Suprapubic skin (tissue), 4 donors: ENCODE results near the gene MECR. TPM values are rescaled to one million over a fixed set of nuclear protein-coding genes. Genes with fewer than 3 reads are reported as not detected.

Experiments used
- DNase-seq, 2 donors: peaks; one replicate each; pipeline ENCODE4 v3.0.0-alpha.2; 2019; ENCODE audit warnings: low spot score in 2 of 2
- H3K27ac ChIP-seq: fragments of 200-600 bp; sonication (generic); one replicate; pipeline ENCODE4 v1.5.1; 2019
- H3K27me3 ChIP-seq: fragments of 200-600 bp; sonication (generic); one replicate; pipeline ENCODE4 v1.5.1; 2019
- H3K36me3 ChIP-seq: fragments of 200-600 bp; sonication (generic); one replicate; pipeline ENCODE4 v1.5.1; 2019
- H3K4me1 ChIP-seq: fragments of 200-600 bp; sonication (generic); one replicate; pipeline ENCODE4 v1.5.1; 2019
- H3K4me3 ChIP-seq: fragments of 200-600 bp; sonication (generic); one replicate; pipeline ENCODE4 v1.5.1; 2019; ENCODE audit warnings: mild to moderate bottlenecking
- H3K9me3 ChIP-seq: fragments of 200-600 bp; sonication (generic); one replicate; pipeline ENCODE4 v1.5.1; 2019
- CTCF ChIP-seq, 2 donors: fragments of 200-600 bp in 1 of 2; fragments of 450-650 bp in 1 of 2; sonication (generic) in 1 of 2; IDR thresholded peaks; one replicate each; pipeline ENCODE4 v1.5.1; 2016 to 2019; ENCODE audit warnings: antibody characterized with exemption in 2 of 2, mild to moderate bottlenecking in 1 of 2, moderate library complexity in 1 of 2
- EP300 ChIP-seq: sonication (generic); formaldehyde crosslinking; IDR thresholded peaks from one replicate; pipeline ENCODE4 v1.6.1; 2017; ENCODE audit warnings: antibody characterized with exemption
- POLR2A ChIP-seq, 2 donors: fragments of 450-650 bp; IDR thresholded peaks; one replicate each; pipeline ENCODE4 v1.6.1; 2017; ENCODE audit warnings: antibody characterized with exemption in 2 of 2, mild to moderate bottlenecking in 2 of 2, moderate library complexity in 2 of 2
- POLR2AphosphoS5 ChIP-seq, 3 donors: sonication (generic); formaldehyde crosslinking; IDR thresholded peaks; one replicate each; pipeline ENCODE4 v1.6.1; 2017; ENCODE audit warnings: antibody characterized with exemption in 3 of 3
- WGBS: methylation state at CpG from one replicate; pipeline ENCODE4 v1.1.5; 2018; 5-methylcytosine and 5-hydroxymethylcytosine counted together
- total RNA-seq, 4 donors: library from RNA; depleted of rRNA; stranded (reverse); fragments of >200 nt; gene quantifications; one replicate each; pipeline ENCODE4 v1.1.0, GENCODE V29; 2016

Gene MECR
- total RNA-seq, 4 donors from 2014 or later = 23.1 to 39.3 (median 33.6) TPM

DNA sequence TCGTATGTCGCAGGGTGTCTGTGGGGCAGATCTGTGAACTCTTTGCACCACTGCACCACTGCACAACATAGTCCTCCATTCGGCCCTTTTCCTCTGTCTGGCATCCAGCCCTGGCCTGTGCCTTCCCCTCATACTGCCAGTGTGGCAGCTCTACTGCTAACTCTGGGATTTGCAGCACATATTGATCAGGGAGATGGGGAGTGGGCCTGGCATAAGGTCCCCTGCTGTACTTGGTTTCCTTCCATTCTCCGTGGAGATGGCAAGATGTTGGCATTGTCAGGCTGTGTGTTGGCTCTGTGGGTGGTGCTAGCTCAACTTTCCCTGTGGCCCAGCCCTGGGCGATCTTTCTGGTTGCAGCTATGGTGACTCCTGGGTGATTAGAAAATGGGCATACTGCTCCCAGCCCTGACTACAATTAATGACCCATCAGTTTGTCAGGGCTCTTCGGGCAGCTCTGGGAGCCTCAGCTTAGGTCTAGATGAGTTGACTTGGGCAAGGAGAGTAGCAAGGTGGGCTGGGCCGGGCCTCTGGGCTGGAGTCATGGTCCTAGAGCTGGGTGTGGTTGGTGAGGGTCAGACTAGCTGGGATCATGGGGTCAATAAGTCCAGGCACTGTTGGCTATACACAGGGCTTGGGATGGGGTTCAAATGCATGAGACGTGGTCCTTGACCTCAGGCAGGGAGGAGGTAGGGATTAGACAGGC is 17.0 kb upstream of the MECR start:
- WGBS = 86% methylated on average over 5 of the region's 8 CpGs
- DNase-seq = no peak

DNA sequence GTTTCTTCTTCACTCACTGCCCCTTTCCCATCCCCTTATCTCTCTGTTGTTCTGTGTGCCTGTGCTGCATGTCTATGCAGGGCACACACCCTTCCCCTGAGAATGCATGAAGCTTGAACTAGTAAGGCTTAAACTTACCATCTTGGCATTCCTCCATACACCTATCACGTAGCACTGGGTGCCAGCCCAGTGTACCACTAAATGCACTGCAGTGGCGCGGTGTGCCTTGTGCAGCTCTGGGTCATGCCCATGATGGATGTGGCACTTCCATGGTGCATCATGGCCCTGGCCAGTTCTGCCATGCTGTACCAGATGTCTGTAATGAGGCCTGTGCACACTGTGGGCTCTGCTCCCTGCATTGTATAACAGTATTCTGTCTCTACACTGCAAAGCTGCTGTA is 16.3 kb upstream of the MECR start:
- H3K4me3 ChIP-seq = no peak overlapping the region
- DNase-seq = no peak
- H3K27me3 ChIP-seq = no peaks in the 10 kb centered on the region
- no peaks in the 10 kb centered on the region for H3K36me3 ChIP-seq
- 85% methylated on average over 3 of the region's 3 CpGs for WGBS
- TF ChIP-seq EP300 = no peak
- H3K4me1 ChIP-seq = no peaks in the 10 kb centered on the region
- H3K27ac ChIP-seq = no peak overlapping the region
- H3K9me3 ChIP-seq = no peaks in the 10 kb centered on the region

More for the DNA sequence above, 17.0 kb upstream of the MECR start:
- no peak for TF ChIP-seq POLR2AphosphoS5 (IDR thresholded peaks at IDR 0.05)
- TF ChIP-seq EP300 = no peak
- no peak for TF ChIP-seq CTCF (IDR thresholded peaks at IDR 0.05)
- no peak for TF ChIP-seq POLR2A (IDR thresholded peaks at IDR 0.05)
- Histone ChIP-seq H3K27me3 (no peaks in the 10 kb centered on the region), H3K9me3 (no peaks in the 10 kb centered on the region), H3K4me3 (no peak overlapping the region), H3K27ac (no peak overlapping the region), H3K36me3 (no peaks in the 10 kb centered on the region), H3K4me1 (no peaks in the 10 kb centered on the region)

DNA sequence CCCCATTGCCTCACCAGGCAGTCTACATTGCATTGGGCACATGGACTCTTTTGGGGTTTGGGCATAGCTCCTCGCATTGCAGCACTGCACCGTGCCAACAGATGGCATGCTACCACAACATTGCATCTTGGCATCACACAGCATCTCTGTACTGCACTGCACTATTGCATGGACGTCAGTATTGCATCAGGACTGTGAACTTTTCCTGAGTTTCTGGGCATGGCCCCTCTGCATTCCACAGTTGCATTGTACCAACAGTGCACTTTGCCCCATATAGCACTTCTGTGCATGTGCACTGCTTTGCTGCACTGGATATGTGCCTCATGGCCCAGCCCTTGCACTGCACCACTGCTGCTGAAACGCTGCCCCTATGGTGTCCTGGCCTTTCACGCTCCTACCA is 15.1 kb upstream of the MECR start:
- TF ChIP-seq POLR2A (IDR thresholded peaks at IDR 0.05) (no peak), EP300 (no peak), POLR2AphosphoS5 (IDR thresholded peaks at IDR 0.05) (no peak), CTCF (IDR thresholded peaks at IDR 0.05) (no peak)
- H3K27me3 ChIP-seq = no peaks in the 10 kb centered on the region
- no peak for DNase-seq
- 57% methylated on average over 5 of the region's 5 CpGs for WGBS
- no peak overlapping the region for H3K4me3 ChIP-seq
- H3K4me1 ChIP-seq = no peaks in the 10 kb centered on the region
- H3K9me3 ChIP-seq = no peaks in the 10 kb centered on the region
- H3K36me3 ChIP-seq = no peaks in the 10 kb centered on the region
- H3K27ac ChIP-seq = no peak overlapping the region

- Histone ChIP-seq H3K36me3 (no peaks in the 10 kb centered on the region), H3K4me3 (no peak overlapping the region), H3K27me3 (no peaks in the 10 kb centered on the region), H3K9me3 (no peaks in the 10 kb centered on the region), H3K27ac (no peak overlapping the region), H3K4me1 (no peaks in the 10 kb centered on the region)
- no peak for TF ChIP-seq POLR2A (IDR thresholded peaks at IDR 0.05)
- TF ChIP-seq EP300 = no peak
- no peak for TF ChIP-seq CTCF (IDR thresholded peaks at IDR 0.05)
- no peak for TF ChIP-seq POLR2AphosphoS5 (IDR thresholded peaks at IDR 0.05)
- no peak for DNase-seq
- 78% methylated on average over 5 of the region's 6 CpGs for WGBS
Measured at GRCh38 chr1:29245261-29245660, 14.5 kb upstream of the MECR start.

DNA sequence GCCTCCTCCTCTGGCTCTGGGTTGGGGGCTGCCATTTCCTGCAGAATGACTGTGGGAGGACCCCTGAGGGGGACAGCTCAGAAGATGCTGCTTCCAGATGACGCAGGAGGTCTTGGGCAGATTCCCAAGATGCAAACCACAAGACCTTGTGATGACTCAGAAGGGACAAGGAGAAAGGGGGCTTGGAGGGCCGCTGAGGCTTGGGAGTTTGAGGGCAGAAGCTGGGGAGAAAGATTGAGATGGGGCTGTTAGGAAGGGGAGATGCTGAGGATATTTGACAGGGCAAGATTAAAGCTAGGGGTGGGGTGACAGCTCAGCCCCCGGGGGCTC is 13.1 kb upstream of the MECR start:
- H3K27ac ChIP-seq = no peak overlapping the region
- H3K27me3 ChIP-seq = no peaks in the 10 kb centered on the region
- peaks cover 2% of the 10 kb centered on the region for H3K4me1 ChIP-seq
- DNase-seq = no peak
- 52% methylated on average over 3 of the region's 3 CpGs for WGBS
- no peaks in the 10 kb centered on the region for H3K9me3 ChIP-seq
- TF ChIP-seq POLR2AphosphoS5 (IDR thresholded peaks at IDR 0.05) = no peak
- no peak for TF ChIP-seq EP300
- TF ChIP-seq CTCF (IDR thresholded peaks at IDR 0.05) = no peak
- TF ChIP-seq POLR2A (IDR thresholded peaks at IDR 0.05) = no peak
- no peaks in the 10 kb centered on the region for H3K36me3 ChIP-seq
- H3K4me3 ChIP-seq = no peak overlapping the region
